ENCODE results near the gene EPN2. TPM values are rescaled to one million over a fixed set of nuclear protein-coding genes. Genes with fewer than 3 reads are reported as not detected.
A peak's percentile ranks its signal among the peaks of the same experiment; 100 is the strongest.

Gene EPN2
- total RNA-seq, 1 experiment from 2014 or later: 9.0 TPM

DNA sequence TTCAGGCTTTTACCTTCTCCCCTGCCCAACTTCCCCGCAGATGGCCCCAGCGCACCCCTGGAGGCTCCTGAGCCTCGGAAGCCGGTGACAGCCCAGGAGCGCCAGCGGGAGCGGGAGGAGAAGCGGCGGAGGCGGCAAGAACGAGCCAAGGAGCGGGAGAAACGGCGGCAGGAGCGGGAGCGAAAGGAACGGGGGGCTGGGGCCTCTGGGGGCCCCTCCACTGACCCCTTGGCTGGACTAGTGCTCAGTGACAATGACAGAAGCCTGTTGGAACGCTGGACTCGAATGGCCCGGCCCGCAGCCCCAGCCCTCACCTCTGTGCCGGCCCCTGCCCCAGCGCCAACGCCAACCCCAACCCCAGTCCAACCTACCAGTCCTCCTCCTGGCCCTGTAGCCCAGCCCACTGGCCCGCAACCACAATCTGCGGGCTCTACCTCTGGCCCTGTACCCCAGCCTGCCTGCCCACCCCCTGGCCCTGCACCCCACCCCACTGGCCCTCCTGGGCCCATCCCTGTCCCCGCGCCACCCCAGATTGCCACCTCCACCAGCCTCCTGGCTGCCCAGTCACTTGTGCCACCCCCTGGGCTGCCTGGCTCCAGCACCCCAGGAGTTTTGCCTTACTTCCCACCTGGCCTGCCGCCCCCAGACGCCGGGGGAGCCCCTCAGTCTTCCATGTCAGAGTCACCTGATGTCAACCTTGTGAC, 144.7 kb downstream of the EPN2 start:
- DNase-seq (ENCODE audit: low read depth): no peak

DNA sequence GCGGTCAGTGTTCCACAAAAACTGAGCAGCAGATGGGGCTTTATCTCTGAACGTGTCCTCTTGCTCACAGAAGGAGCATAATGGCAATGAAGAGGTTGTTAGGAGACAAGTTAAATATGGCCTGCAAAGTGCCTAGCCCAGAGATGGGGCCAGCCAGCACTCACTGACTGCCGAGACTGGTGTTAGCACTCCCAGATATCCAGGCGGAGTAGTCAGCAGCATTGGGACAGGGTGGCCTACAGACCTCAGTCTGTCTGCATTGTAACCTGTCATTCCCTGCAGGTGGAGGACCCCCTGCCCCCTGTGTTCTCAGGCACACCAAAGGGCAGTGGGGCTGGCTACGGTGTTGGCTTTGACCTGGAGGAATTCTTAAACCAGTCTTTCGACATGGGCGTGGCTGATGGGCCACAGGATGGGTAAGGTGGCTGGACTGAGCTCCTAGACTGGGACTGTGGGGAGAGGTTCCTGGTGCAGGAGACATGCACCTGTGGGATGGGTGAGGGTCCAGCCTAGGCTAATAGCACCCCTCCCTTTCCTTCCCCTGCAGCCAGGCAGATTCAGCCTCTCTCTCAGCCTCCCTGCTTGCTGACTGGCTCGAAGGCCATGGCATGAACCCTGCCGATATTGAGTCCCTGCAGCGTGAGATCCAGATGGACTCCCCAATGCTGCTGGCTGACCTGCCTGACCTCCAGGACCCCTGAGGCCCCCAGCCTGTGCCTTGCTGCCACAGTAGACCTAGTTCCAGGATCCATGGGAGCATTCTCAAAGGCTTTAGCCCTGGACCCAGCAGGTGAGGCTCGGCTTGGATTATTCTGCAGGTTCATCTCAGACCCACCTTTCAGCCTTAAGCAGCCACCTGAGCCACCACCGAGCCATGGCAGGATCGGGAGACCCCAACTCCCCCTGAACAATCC, 145.6 kb downstream of the EPN2 start:
- DNase-seq (ENCODE audit: low read depth): no peak

GRCh38 chr17:19383681-19384470, 146.7 kb downstream of the EPN2 start:
- no peak for DNase-seq (ENCODE audit: low read depth)

- peak; percentile 82 for DNase-seq (ENCODE audit: low read depth)
Observed at GRCh38 chr17:19384723-19385391, 147.7 kb downstream of the EPN2 start.

DNA sequence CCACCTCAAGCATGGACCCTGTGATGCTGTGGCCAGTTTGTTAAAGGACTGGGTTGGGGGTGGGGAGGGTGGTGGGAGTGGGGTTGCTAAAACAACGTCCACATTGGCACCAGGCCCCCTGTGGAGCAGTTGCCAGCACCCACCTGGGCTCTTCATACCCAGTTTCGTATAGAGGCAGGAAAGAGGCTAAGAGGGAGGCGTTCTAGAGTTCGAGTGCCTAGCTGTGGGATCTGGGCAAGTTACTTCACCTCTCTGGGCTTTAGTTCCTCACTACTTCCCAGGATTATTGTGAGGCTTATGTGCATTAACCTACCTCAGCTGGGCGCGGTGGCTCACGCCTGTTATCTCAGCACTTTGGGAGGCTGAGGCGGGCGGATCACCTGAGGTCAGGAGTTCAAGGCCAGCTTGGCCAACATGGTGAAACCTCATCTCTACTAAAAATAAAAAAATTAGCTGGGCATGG, 148.4 kb downstream of the EPN2 start:
- DNase-seq (ENCODE audit: low read depth): no peak

Other genes with a start within 250 kb of the EPN2 start
- 2.9 and 5.0 TPM in 2 replicates for gene FAM83G, start 232.6 kb upstream of the EPN2 start, total RNA-seq (2014; rRNA removed; shearing (Covaris generic))
- not detected in 2 replicates for gene GRAP, start 190.4 kb upstream of the EPN2 start, total RNA-seq (2014; rRNA removed; shearing (Covaris generic))
- gene GRAPL, start 109.8 kb upstream of the EPN2 start, total RNA-seq (2014; rRNA removed; shearing (Covaris generic)): not detected in 2 replicates
- gene B9D1, start 125.4 kb downstream of the EPN2 start, total RNA-seq (2014; rRNA removed; shearing (Covaris generic)): 16.2 and 20.3 TPM in 2 replicates
- gene MAPK7, start 141.1 kb downstream of the EPN2 start, total RNA-seq (2014; rRNA removed; shearing (Covaris generic)): 4.1 and 6.7 TPM in 2 replicates
- 4.7 and 5.2 TPM in 2 replicates for gene MFAP4, start 149.8 kb downstream of the EPN2 start, total RNA-seq (2014; rRNA removed; shearing (Covaris generic))
- gene RNF112, start 173.9 kb downstream of the EPN2 start, total RNA-seq (2014; rRNA removed; shearing (Covaris generic)): 0.24 and 0.29 TPM in 2 replicates

Data from RPMI7951 (cell line).